Tibial nerve (tissue), 3 donors: Measurements from ENCODE around the gene PET100.

Experiments used
- POLR2A ChIP-seq, 2 donors: fragments of 450-650 bp; IDR thresholded peaks; one replicate each; pipeline ENCODE4 v1.6.1; 2017; ENCODE audit warnings: antibody characterized with exemption in 2 of 2, mild to moderate bottlenecking in 2 of 2, moderate library complexity in 2 of 2
- TF ChIP-seq, protein P1 (sequence below), 5 experiments: fragments of 200-600 bp in 3 of 5; fragments of 450-650 bp in 2 of 5; sonication (generic) in 3 of 5; IDR thresholded peaks; one replicate each; pipeline ENCODE4 v1.5.1; 2016 to 2019; ENCODE audit warnings: antibody characterized with exemption in 5 of 5, mild to moderate bottlenecking in 3 of 5, moderate library complexity in 2 of 5

DNA sequence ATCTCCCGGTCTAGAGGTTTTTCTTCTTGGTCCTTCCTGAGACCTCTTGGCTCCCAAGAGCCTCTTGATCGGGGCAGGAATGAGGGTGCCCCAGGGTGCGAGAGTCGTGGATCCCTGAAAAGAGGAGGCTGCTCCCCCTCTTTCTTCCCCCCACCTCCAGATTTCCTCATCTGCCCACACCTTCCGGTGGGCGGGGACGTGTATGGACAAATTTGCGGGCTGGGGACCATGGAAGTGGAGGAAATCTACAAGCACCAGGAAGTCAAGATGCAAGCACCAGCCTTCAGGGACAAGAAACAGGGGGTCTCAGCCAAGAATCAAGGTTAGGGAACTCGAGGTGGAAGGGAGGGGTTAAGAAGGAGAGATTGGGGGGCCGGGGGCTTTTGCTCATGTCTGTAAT lies 47.3 kb downstream of the PET100 start, which contains the start of gene MCEMP1:
- TF ChIP-seq, protein P1, sequence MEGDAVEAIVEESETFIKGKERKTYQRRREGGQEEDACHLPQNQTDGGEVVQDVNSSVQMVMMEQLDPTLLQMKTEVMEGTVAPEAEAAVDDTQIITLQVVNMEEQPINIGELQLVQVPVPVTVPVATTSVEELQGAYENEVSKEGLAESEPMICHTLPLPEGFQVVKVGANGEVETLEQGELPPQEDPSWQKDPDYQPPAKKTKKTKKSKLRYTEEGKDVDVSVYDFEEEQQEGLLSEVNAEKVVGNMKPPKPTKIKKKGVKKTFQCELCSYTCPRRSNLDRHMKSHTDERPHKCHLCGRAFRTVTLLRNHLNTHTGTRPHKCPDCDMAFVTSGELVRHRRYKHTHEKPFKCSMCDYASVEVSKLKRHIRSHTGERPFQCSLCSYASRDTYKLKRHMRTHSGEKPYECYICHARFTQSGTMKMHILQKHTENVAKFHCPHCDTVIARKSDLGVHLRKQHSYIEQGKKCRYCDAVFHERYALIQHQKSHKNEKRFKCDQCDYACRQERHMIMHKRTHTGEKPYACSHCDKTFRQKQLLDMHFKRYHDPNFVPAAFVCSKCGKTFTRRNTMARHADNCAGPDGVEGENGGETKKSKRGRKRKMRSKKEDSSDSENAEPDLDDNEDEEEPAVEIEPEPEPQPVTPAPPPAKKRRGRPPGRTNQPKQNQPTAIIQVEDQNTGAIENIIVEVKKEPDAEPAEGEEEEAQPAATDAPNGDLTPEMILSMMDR (IDR thresholded peaks at IDR 0.05): no peak
- no peak for TF ChIP-seq POLR2A (IDR thresholded peaks at IDR 0.05)
